Endothelial cell of umbilical vein (primary cell): ENCODE measurements around the gene TUSC2. TPM values are rescaled to one million over a fixed set of nuclear protein-coding genes. Genes with fewer than 3 reads are reported as not detected.

Source experiments
- BruUV-seq: library from RNA; stranded (reverse); fragments of 400-500 nt; replicated peaks from 2 replicates; lab custom pipeline; 2021; lab: Mats Ljungman, UMichigan
- CTCF ChIA-PET: fragments of 300-600, 350-600 bp; sonication (Branson Sonifier 250); formaldehyde crosslinking; loops from one replicate; lab custom pipeline; 2021; ENCODE audit warnings: antibody characterized with exemption, inconsistent platforms; lab: Charles Lee
- POLR2A ChIA-PET: fragments of 300-600, 350-600 bp; sonication (Branson Sonifier 250); formaldehyde crosslinking; loops from one replicate; lab custom pipeline; 2021; ENCODE audit warnings: antibody characterized with exemption, inconsistent platforms; lab: Charles Lee
- DNase-seq: peaks from one replicate; pipeline ENCODE4 v3.0.0-alpha.2; 2011; ENCODE audit warnings: low read depth, low spot score
- FAIRE-seq: peaks from 2 replicates; lab custom pipeline; 2011; peaks lifted over from hg19 to GRCh38; lab: Jason Lieb, UNC
- H2AFZ ChIP-seq: 2 replicates; pipeline ENCODE4 v1.6.0; 2012; ENCODE audit warnings: low read depth, low read length, control low read depth, inconsistent platforms
- H3K27ac ChIP-seq: 2 replicates; pipeline ENCODE4 v1.5.1; 2011; ENCODE audit warnings: low read depth, mild to moderate bottlenecking, control low read depth, low read length, moderate library complexity; ENCODE audit not compliant: insufficient read depth
- H3K27me3 ChIP-seq, 2 experiments: 2 replicates each; pipeline versions ENCODE4 v1.6.0 to v1.6.1; 2011; ENCODE audit warnings: low read length in 2 of 2, mixed read lengths in 1 of 2; ENCODE audit not compliant: control insufficient read depth in 2 of 2, insufficient read depth in 2 of 2
- H3K36me3 ChIP-seq, 2 experiments: 2 replicates in 1 of 2; 3 replicates in 1 of 2; pipeline ENCODE4 v1.5.1; 2011; ENCODE audit warnings: low read length in 2 of 2, mild to moderate bottlenecking in 1 of 2, moderate library complexity in 1 of 2; ENCODE audit not compliant: control insufficient read depth in 2 of 2, insufficient read depth in 2 of 2; ENCODE audit errors: extremely low read depth in 1 of 2
- H3K4me1 ChIP-seq: 3 replicates; pipeline ENCODE4 v1.5.1; 2011; ENCODE audit warnings: mild to moderate bottlenecking, low read length; ENCODE audit not compliant: control insufficient read depth, insufficient read depth; ENCODE audit errors: extremely low read depth
- H3K4me2 ChIP-seq: 2 replicates; pipeline ENCODE4 v1.6.1; 2011; ENCODE audit warnings: low read length, control low read depth, mixed read lengths; ENCODE audit not compliant: insufficient read depth
- H3K4me3 ChIP-seq, 3 experiments: fragments of 200-600 bp in 1 of 3; sonication (generic), shearing (Covaris generic) in 1 of 3; replicated peaks in 1 of 3; 2 replicates each; pipeline ENCODE4 v1.5.1; 2011 to 2016; ENCODE audit warnings: control low read depth in 3 of 3, low read length in 3 of 3, mild to moderate bottlenecking in 2 of 3, inconsistent platforms in 1 of 3, low read depth in 1 of 3, moderate library complexity in 1 of 3; ENCODE audit not compliant: insufficient read depth in 1 of 3
- H3K79me2 ChIP-seq: 2 replicates; pipeline ENCODE4 v1.6.0; 2012; ENCODE audit warnings: low read length, inconsistent platforms; ENCODE audit not compliant: control insufficient read depth, insufficient read depth
- H3K9ac ChIP-seq: replicated peaks from 2 replicates; pipeline ENCODE3; 2011; ENCODE audit warnings: low read length, control low read depth; ENCODE audit not compliant: insufficient read depth; ENCODE audit errors: extremely low read depth
- H3K9me1 ChIP-seq: replicated peaks from 3 replicates; pipeline ENCODE4 v1.6.0; 2011; ENCODE audit warnings: mild to moderate bottlenecking, low read length; ENCODE audit not compliant: control insufficient read depth, insufficient read depth; ENCODE audit errors: extremely low read depth
- H3K9me3 ChIP-seq: replicated peaks from 2 replicates; pipeline ENCODE4 v1.5.1; 2012; ENCODE audit warnings: low read length, inconsistent platforms; ENCODE audit not compliant: control insufficient read depth, insufficient read depth
- H4K20me1 ChIP-seq: replicated peaks from 2 replicates; pipeline ENCODE3; 2011; ENCODE audit warnings: mild to moderate bottlenecking, low read length; ENCODE audit not compliant: control insufficient read depth, insufficient read depth; ENCODE audit errors: extremely low read depth
- CTCF ChIP-seq, 2 donors: IDR thresholded peaks; 1 replicate in 1 of 2; 2 replicates in 1 of 2; pipeline ENCODE4 v1.5.1; 2011; ENCODE audit warnings: low read length in 2 of 2, mild to moderate bottlenecking in 2 of 2, moderate library complexity in 2 of 2, control low read depth in 1 of 2, inconsistent platforms in 1 of 2, low read depth in 1 of 2; ENCODE audit not compliant: insufficient read depth in 1 of 2; ENCODE audit errors: extremely low read depth in 1 of 2
- EZH2 ChIP-seq: IDR thresholded peaks from 2 replicates; pipeline ENCODE4 v1.6.1; 2012; ENCODE audit warnings: borderline replicate concordance, low read depth, mild to moderate bottlenecking, moderate library complexity, low read length, inconsistent platforms; ENCODE audit not compliant: severe bottlenecking
- FOS ChIP-seq: IDR thresholded peaks from 2 replicates; pipeline ENCODE4 v1.6.1; 2011; ENCODE audit warnings: mild to moderate bottlenecking, low read length, moderate library complexity, borderline replicate concordance; ENCODE audit not compliant: insufficient read depth
- GATA2 ChIP-seq: IDR thresholded peaks from 2 replicates; pipeline ENCODE4 v1.7.0; 2011; ENCODE audit warnings: low read depth, mild to moderate bottlenecking, moderate library complexity, mixed read lengths, low read length; ENCODE audit not compliant: insufficient read length, insufficient read depth
- JUN ChIP-seq: IDR thresholded peaks from 2 replicates; pipeline ENCODE4 v1.6.1; 2011; ENCODE audit warnings: borderline replicate concordance, low read depth; ENCODE audit not compliant: insufficient read length, insufficient read depth
- MAX ChIP-seq: IDR thresholded peaks from 2 replicates; pipeline ENCODE4 v1.6.1; 2011; ENCODE audit not compliant: insufficient read depth, insufficient read length
- MYC ChIP-seq: IDR thresholded peaks from one replicate; pipeline ENCODE4 v1.6.1; 2011; ENCODE audit warnings: mild to moderate bottlenecking, low read depth, low read length
- POLR2A ChIP-seq: IDR thresholded peaks from 2 replicates; pipeline ENCODE4 v1.6.1; 2012; ENCODE audit warnings: low read depth, mild to moderate bottlenecking, control low read depth, low read length
- POLR2AphosphoS5 ChIP-seq: IDR thresholded peaks from 2 replicates; pipeline ENCODE4 v1.6.1; 2012; ENCODE audit warnings: low read depth, mild to moderate bottlenecking, control low read depth, low read length, moderate library complexity; ENCODE audit not compliant: insufficient read depth
- dilution Hi-C: fragments of 300-500 bp; cut with MboI; formaldehyde crosslinking; loops from one replicate; pipeline ENCODE4 v1.15.0; 2019; ENCODE audit warnings: low sequenced_read_pairs; ENCODE audit not compliant: extremely low pct_ligation_motif_present
- intact Hi-C: fragments of 100-400 bp; cut with micrococcal nuclease; formaldehyde crosslinking; loops from one replicate; pipeline ENCODE4 v1.10.0; 2022
- polyA plus RNA-seq, 4 experiments: library from polyadenylated mRNA; depleted of rRNA in 3 of 4; stranded (reverse) in 3 of 4; unstranded in 1 of 4; fragments of >200 nt; gene quantifications; 2 replicates each; pipeline versions ENCODE4 v1.2.1 to v1.2.3, GENCODE V29; 2011 to 2012; ENCODE audit warnings: missing spikeins in 1 of 4
- total RNA-seq: library from RNA; stranded (reverse); gene quantifications from 2 replicates; pipeline ENCODE4 v1.2.3, GENCODE V29; 2021

Gene TUSC2
- total and polyA plus RNA-seq, 2 donors (not counting 3 experiments of a cell fraction or from before 2014, with no cell fraction given) = 30.0 to 89.0 TPM

GRCh38 chr3:50330330-50330729 lies 2.3 kb upstream of the TUSC2 start:
- H3K27me3 ChIP-seq = no peaks in the 10 kb centered on the region
- no peak overlapping the region for H3K9ac ChIP-seq
- H3K4me1 ChIP-seq = peaks cover 34% of the 10 kb centered on the region
- H3K79me2 ChIP-seq = peaks cover 57% of the 10 kb centered on the region
- H3K27ac ChIP-seq = no peak overlapping the region
- dilution Hi-C loops = no loop called here
- H3K36me3 ChIP-seq = peaks cover 20 to 38% of the 10 kb centered on the region in 2 experiments
- POLR2A ChIA-PET = no interaction called here
- H2AFZ ChIP-seq = no peak overlapping the region
- H3K4me2 ChIP-seq = no peak overlapping the region
- TF ChIP-seq POLR2A = no peak
- TF ChIP-seq CTCF (IDR thresholded peaks at IDR 0.05; ENCODE audit: extremely low read depth in 1 of 2, insufficient read depth in 1 of 2, low read depth in 1 of 2, low read length in 2 of 2) = no peak
- TF ChIP-seq MYC = no peak
- TF ChIP-seq FOS = no peak
- TF ChIP-seq MAX = no peak
- no peak for TF ChIP-seq POLR2AphosphoS5
- TF ChIP-seq GATA2 = no peak
- no peak for TF ChIP-seq EZH2
- no peak for TF ChIP-seq JUN
- intact Hi-C loops = no loop called here
- CTCF ChIA-PET = no interaction called here
- BruUV-seq = no TSS peak
- H3K9me1 ChIP-seq = no peaks in the 10 kb centered on the region
- FAIRE-seq (no peak), DNase-seq (no peak)
- H4K20me1 ChIP-seq = no peaks in the 10 kb centered on the region
- no peaks in the 10 kb centered on the region for H3K9me3 ChIP-seq
- no peak overlapping the region for H3K4me3 ChIP-seq
